ENCODE results near the gene STX10. TPM values are rescaled to one million over a fixed set of nuclear protein-coding genes. Genes with fewer than 3 reads are reported as not detected.

STX10 gene
- total and polyA plus RNA-seq, 9 of the 15 experiments (the other 6 are each of a cell fraction or from before 2014, with no cell fraction given) = 0.51 to 66.3 (median 31.0) TPM

- TF ChIP-seq UBTF (IDR thresholded peaks at IDR 0.05; ENCODE audit: borderline replicate concordance in 1 of 2, low read depth in 2 of 2, low read length in 2 of 2) (no peak), KLF1 (tag; IDR thresholded peaks at IDR 0.05) (no peak), HNRNPK (IDR thresholded peaks at IDR 0.05; ENCODE audit: low read depth, low read length, poor library complexity, severe bottlenecking) (peak; percentile 53), PATZ1 (CRISPR knock-in tag; IDR thresholded peaks at IDR 0.05; ENCODE audit: borderline replicate concordance) (no peak), SNIP1 (IDR thresholded peaks at IDR 0.05; ENCODE audit: low read depth) (peak; percentile 33; the same call in 1 of the 2 replicates), NONO (IDR thresholded peaks at IDR 0.05; ENCODE audit: low read depth in 2 of 2, low read length in 1 of 2) (no peak; a peak in 2 of 4 replicates), ZNF133 (CRISPR knock-in tag; IDR thresholded peaks at IDR 0.05) (no peak), GABPB2 (CRISPR knock-in tag; conservative IDR thresholded peaks at IDR 0.05) (no peak)
- TF ChIP-seq, protein P1, sequence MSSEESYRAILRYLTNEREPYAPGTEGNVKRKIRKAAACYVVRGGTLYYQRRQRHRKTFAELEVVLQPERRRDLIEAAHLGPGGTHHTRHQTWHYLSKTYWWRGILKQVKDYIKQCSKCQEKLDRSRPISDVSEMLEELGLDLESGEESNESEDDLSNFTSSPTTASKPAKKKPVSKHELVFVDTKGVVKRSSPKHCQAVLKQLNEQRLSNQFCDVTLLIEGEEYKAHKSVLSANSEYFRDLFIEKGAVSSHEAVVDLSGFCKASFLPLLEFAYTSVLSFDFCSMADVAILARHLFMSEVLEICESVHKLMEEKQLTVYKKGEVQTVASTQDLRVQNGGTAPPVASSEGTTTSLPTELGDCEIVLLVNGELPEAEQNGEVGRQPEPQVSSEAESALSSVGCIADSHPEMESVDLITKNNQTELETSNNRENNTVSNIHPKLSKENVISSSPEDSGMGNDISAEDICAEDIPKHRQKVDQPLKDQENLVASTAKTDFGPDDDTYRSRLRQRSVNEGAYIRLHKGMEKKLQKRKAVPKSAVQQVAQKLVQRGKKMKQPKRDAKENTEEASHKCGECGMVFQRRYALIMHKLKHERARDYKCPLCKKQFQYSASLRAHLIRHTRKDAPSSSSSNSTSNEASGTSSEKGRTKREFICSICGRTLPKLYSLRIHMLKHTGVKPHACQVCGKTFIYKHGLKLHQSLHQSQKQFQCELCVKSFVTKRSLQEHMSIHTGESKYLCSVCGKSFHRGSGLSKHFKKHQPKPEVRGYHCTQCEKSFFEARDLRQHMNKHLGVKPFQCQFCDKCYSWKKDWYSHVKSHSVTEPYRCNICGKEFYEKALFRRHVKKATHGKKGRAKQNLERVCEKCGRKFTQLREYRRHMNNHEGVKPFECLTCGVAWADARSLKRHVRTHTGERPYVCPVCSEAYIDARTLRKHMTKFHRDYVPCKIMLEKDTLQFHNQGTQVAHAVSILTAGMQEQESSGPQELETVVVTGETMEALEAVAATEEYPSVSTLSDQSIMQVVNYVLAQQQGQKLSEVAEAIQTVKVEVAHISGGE (CRISPR knock-in tag; IDR thresholded peaks at IDR 0.05) = peak in 1 of 3 experiments; percentile 45; a peak in 1 of 6 replicates
- TF ChIP-seq, protein P2, sequence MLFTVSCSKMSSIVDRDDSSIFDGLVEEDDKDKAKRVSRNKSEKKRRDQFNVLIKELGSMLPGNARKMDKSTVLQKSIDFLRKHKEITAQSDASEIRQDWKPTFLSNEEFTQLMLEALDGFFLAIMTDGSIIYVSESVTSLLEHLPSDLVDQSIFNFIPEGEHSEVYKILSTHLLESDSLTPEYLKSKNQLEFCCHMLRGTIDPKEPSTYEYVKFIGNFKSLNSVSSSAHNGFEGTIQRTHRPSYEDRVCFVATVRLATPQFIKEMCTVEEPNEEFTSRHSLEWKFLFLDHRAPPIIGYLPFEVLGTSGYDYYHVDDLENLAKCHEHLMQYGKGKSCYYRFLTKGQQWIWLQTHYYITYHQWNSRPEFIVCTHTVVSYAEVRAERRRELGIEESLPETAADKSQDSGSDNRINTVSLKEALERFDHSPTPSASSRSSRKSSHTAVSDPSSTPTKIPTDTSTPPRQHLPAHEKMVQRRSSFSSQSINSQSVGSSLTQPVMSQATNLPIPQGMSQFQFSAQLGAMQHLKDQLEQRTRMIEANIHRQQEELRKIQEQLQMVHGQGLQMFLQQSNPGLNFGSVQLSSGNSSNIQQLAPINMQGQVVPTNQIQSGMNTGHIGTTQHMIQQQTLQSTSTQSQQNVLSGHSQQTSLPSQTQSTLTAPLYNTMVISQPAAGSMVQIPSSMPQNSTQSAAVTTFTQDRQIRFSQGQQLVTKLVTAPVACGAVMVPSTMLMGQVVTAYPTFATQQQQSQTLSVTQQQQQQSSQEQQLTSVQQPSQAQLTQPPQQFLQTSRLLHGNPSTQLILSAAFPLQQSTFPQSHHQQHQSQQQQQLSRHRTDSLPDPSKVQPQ (CRISPR knock-in tag; IDR thresholded peaks at IDR 0.05; ENCODE audit: borderline replicate concordance) = no peak
Measured at GRCh38 chr19:13153569-13154240, 3.5 kb upstream of the STX10 start (continued).

Measured in K562 (cell line).